KOPT-K1 (cell line): ENCODE results near the gene SLC25A10.
A peak's percentile ranks its signal among the peaks of the same experiment; 100 is the strongest.
"Not testable (repeated sequence)": the region's sequence is repeated elsewhere in the genome, so short reads cannot be mapped to it uniquely, and the experiment has no call there.

Source experiments
- H3K27ac ChIP-seq: fragments of 200-600 bp; sonication (generic); 2 replicates; pipeline ENCODE4 v1.5.1; 2016; ENCODE audit warnings: antibody characterized with exemption, mild to moderate bottlenecking, low read depth, low read length; ENCODE audit not compliant: poor library complexity, severe bottlenecking
- H3K36me3 ChIP-seq: fragments of 200-600 bp; sonication (generic); 2 replicates; pipeline ENCODE4 v1.5.1; 2017; ENCODE audit warnings: antibody characterized with exemption, mild to moderate bottlenecking, low read length, moderate library complexity; ENCODE audit not compliant: insufficient read depth
- H3K9me3 ChIP-seq: fragments of 200-600 bp; sonication (generic); 2 replicates; pipeline ENCODE4 v1.5.1; 2017; ENCODE audit warnings: antibody characterized with exemption, low read length, mild to moderate bottlenecking; ENCODE audit not compliant: insufficient read depth, poor library complexity, severe bottlenecking

Gene SLC25A10

GRCh38 chr17:81711814-81712467 lies at the start of gene SLC25A10:
Gene SLC25A10, plus strand, starts transcription at chr17:81712284. Its CDS starts 143 bp downstream, at chr17:81712427.
- Histone ChIP-seq H3K36me3 (peaks cover 57% of the 10 kb centered on the region), H3K27ac (peak within 1 kb of the TSS; percentile 66), H3K9me3 (no peaks in the 10 kb centered on the region)

GRCh38 chr17:81664051-81664470 lies 48.0 kb upstream of the SLC25A10 start:
- Histone ChIP-seq H3K9me3 (no peaks in the 10 kb centered on the region), H3K36me3 (peaks cover 26% of the 10 kb centered on the region), H3K27ac (no peak overlapping the region)

- Histone ChIP-seq H3K9me3 (no peaks in the 10 kb centered on the region), H3K36me3 (peaks cover 40% of the 10 kb centered on the region), H3K27ac (peak overlapping the region; percentile 88)
Measured at GRCh38 chr17:81665205-81666091, 46.6 kb upstream of the SLC25A10 start.

GRCh38 chr17:81666092-81666341 lies 46.1 kb upstream of the SLC25A10 start:
- no peaks in the 10 kb centered on the region for H3K9me3 ChIP-seq
- H3K27ac ChIP-seq = peak overlapping the region; percentile 88
- peaks cover 45% of the 10 kb centered on the region for H3K36me3 ChIP-seq

- Histone ChIP-seq H3K9me3 (no peaks in the 10 kb centered on the region), H3K36me3 (peaks cover 51% of the 10 kb centered on the region), H3K27ac (peak within 1 kb of the TSS; percentile 88)
Measured at GRCh38 chr17:81666342-81667191, 45.5 kb upstream of the SLC25A10 start, which contains the start of the genes CCDC137 and OXLD1. Gene CCDC137, plus strand, starts transcription at chr17:81666737. Its CDS starts 30 bp downstream, at chr17:81666767. Gene OXLD1, minus strand, starts transcription at chr17:81666605. Its CDS starts 28 bp downstream, at chr17:81666577.

- H3K9me3 ChIP-seq = no peaks in the 10 kb centered on the region
- H3K36me3 ChIP-seq = peaks cover 63% of the 10 kb centered on the region
- peak overlapping the region; percentile 36 for H3K27ac ChIP-seq
Measured at GRCh38 chr17:81667754-81668153, 44.3 kb upstream of the SLC25A10 start.

GRCh38 chr17:81672504-81672903 lies 39.6 kb upstream of the SLC25A10 start:
- Histone ChIP-seq H3K9me3 (no peaks in the 10 kb centered on the region), H3K27ac (no peak overlapping the region), H3K36me3 (peaks cover 85% of the 10 kb centered on the region)

- peaks cover 84% of the 10 kb centered on the region for H3K36me3 ChIP-seq
- no peak overlapping the region for H3K27ac ChIP-seq
- no peaks in the 10 kb centered on the region for H3K9me3 ChIP-seq
Measured at GRCh38 chr17:81672954-81673353, 39.1 kb upstream of the SLC25A10 start.

- Histone ChIP-seq H3K9me3 (no peaks in the 10 kb centered on the region), H3K36me3 (peaks cover 77% of the 10 kb centered on the region), H3K27ac (no peak overlapping the region)
Measured at GRCh38 chr17:81673561-81674258, 38.4 kb upstream of the SLC25A10 start.

GRCh38 chr17:81675515-81676221 lies 36.4 kb upstream of the SLC25A10 start:
- not testable (repeated sequence) for H3K9me3 ChIP-seq, H3K27ac ChIP-seq
- peaks cover 70% of the 10 kb centered on the region for H3K36me3 ChIP-seq

- H3K36me3 ChIP-seq = peaks cover 69% of the 10 kb centered on the region
- no peaks in the 10 kb centered on the region for H3K9me3 ChIP-seq
- no peak overlapping the region for H3K27ac ChIP-seq
Measured at GRCh38 chr17:81676906-81677305, 35.2 kb upstream of the SLC25A10 start.

- no peak overlapping the region for H3K27ac ChIP-seq
- no peaks in the 10 kb centered on the region for H3K9me3 ChIP-seq
- H3K36me3 ChIP-seq = peaks cover 39% of the 10 kb centered on the region
Measured at GRCh38 chr17:81680150-81680549, 31.9 kb upstream of the SLC25A10 start.

GRCh38 chr17:81681672-81682071 lies 30.4 kb upstream of the SLC25A10 start:
- H3K27ac ChIP-seq = no peak overlapping the region
- H3K36me3 ChIP-seq = peaks cover 46% of the 10 kb centered on the region
- no peaks in the 10 kb centered on the region for H3K9me3 ChIP-seq
